BLaER1 treated with 17β-estradiol and CSF1 and Interleukin-3, amounts not matched to agents 10 nM and 100 nM (cell line): ENCODE results near the gene ZNF423.
"Not testable (repeated sequence)": the region's sequence is repeated elsewhere in the genome, so short reads cannot be mapped to it uniquely, and the experiment has no call there.

Experiments
- H3K27ac ChIP-seq, 11 experiments: shearing (Covaris generic); formaldehyde crosslinking; 2 replicates each; pipeline ENCODE4 v1.8.1; 2022
- H3K27me3 ChIP-seq, 11 experiments: shearing (Covaris generic); formaldehyde crosslinking; 2 replicates each; pipeline ENCODE4 v1.8.1; 2022
- H3K36me3 ChIP-seq, 11 experiments: shearing (Covaris generic); formaldehyde crosslinking; 2 replicates each; pipeline ENCODE4 v1.8.1; 2022
- H3K4me1 ChIP-seq, 10 experiments: shearing (Covaris generic); formaldehyde crosslinking; 2 replicates each; pipeline ENCODE4 v1.8.1; 2022
- H3K4me2 ChIP-seq, 11 experiments: shearing (Covaris generic); formaldehyde crosslinking; 2 replicates each; pipeline ENCODE4 v1.8.1; 2022
- H3K4me3 ChIP-seq, 10 experiments: shearing (Covaris generic); formaldehyde crosslinking; 2 replicates each; pipeline ENCODE4 v1.8.1; 2022
- H3K9ac ChIP-seq, 11 experiments: shearing (Covaris generic); formaldehyde crosslinking; 2 replicates each; pipeline ENCODE4 v1.8.1; 2022
- H3K9me3 ChIP-seq, 11 experiments: shearing (Covaris generic); formaldehyde crosslinking; replicated peaks in 1 of 11; 2 replicates each; pipeline ENCODE4 v1.8.1; 2022
- H4K20me1 ChIP-seq, 11 experiments: shearing (Covaris generic); formaldehyde crosslinking; 2 replicates each; pipeline ENCODE4 v1.8.1; 2022
- Cebpa-rat ChIP-seq, 11 experiments: shearing (Covaris generic); IDR thresholded peaks; 2 replicates each; pipeline ENCODE4 v1.8.1; 2022

Gene ZNF423

GRCh38 chr16:49567950-49568349 lies 288.0 kb downstream of the ZNF423 start:
- no peaks in the 10 kb centered on the region for H3K27me3 ChIP-seq
- no peak overlapping the region for H3K9ac ChIP-seq
- no peak overlapping the region for H3K27ac ChIP-seq
- peaks cover 0 to 20% (median 7%) of the 10 kb centered on the region in 10 experiments; a peak in 14 of 20 replicates for H3K4me1 ChIP-seq
- peaks cover 0 to 7% (median 0%) of the 10 kb centered on the region in 11 experiments; a peak in 1 of 22 replicates for H3K9me3 ChIP-seq
- H4K20me1 ChIP-seq, result peaks cover 0 to 11% (median 0%) of the 10 kb centered on the region in 11 experiments; a peak in 3 of 22 replicates
- H3K4me3 ChIP-seq, result no peak overlapping the region
- TF ChIP-seq Cebpa-rat (IDR thresholded peaks at IDR 0.05), result no peak
- H3K36me3 ChIP-seq, result peaks cover 0 to 11% (median 3%) of the 10 kb centered on the region in 11 experiments; a peak in 5 of 22 replicates
- H3K4me2 ChIP-seq, result no peak overlapping the region

- Histone ChIP-seq H4K20me1 (peaks cover 0 to 11% (median 0%) of the 10 kb centered on the region in 11 experiments; a peak in 3 of 22 replicates), H3K27me3 (no peaks in the 10 kb centered on the region), H3K4me2 (no peak overlapping the region), H3K4me1 (peaks cover 0 to 20% (median 7%) of the 10 kb centered on the region in 10 experiments; a peak in 14 of 20 replicates), H3K9me3 (peaks cover 0 to 7% (median 0%) of the 10 kb centered on the region in 11 experiments; a peak in 1 of 22 replicates), H3K9ac (no peak overlapping the region), H3K4me3 (no peak overlapping the region), H3K36me3 (0 out of 22 replicates have a peak, but pooled peaks cover 0 to 4% (median 0%) of the 10 kb centered on the region in 11 experiments), H3K27ac (no peak overlapping the region)
- TF ChIP-seq Cebpa-rat (IDR thresholded peaks at IDR 0.05), result no peak
Measured at GRCh38 chr16:49566432-49566831, 289.5 kb downstream of the ZNF423 start.

DNA sequence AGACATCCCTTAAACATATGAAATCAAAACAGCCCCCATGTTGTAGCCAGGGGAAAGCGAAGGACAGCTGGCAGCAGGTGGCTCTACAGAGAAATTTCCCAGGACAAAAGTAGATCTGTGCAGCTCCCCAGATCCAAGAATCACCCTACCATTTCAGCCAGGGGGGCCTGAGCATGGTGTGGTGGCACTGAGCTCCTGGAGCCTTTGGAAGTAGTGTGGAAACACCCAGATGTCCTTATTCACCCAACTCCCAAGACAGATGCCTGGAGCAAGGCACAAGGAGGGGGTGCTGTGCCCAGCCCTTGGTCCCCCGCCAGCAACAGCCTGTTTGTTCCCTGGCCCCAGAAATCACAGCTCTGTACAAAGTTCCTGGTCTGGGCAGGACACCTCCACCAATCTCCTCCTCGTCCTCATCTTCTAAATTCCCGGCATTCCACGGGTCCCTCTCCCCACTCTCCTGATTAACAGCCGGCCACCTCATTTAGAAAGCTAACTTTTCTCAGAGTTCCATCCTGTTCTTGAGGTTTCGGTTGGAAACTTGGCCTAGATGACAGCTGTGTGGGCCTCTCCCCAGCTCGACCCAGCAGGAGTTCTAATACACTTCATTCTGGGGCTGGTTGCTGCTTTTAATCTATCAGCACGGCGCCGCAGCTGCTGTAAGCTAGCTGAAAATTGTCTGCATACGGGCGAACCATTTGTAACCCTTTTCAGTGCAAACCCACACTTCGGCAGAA lies 291.2 kb downstream of the ZNF423 start:
- no peak for TF ChIP-seq Cebpa-rat (IDR thresholded peaks at IDR 0.05)
- peaks cover 0 to 20% (median 7%) of the 10 kb centered on the region in 10 experiments; a peak in 14 of 20 replicates for H3K4me1 ChIP-seq

GRCh38 chr16:49563666-49564065 lies 292.2 kb downstream of the ZNF423 start:
- Histone ChIP-seq H4K20me1 (peaks cover 0 to 11% (median 0%) of the 10 kb centered on the region in 11 experiments; a peak in 3 of 22 replicates), H3K36me3 (peaks cover 0 to 6% (median 0%) of the 10 kb centered on the region in 11 experiments; a peak in 1 of 22 replicates), H3K4me3 (no peak overlapping the region), H3K9me3 (peaks cover 0 to 7% (median 0%) of the 10 kb centered on the region in 11 experiments; a peak in 1 of 22 replicates), H3K27ac (no peak overlapping the region), H3K4me2 (peak overlapping the region in 6 of 11 experiments; percentile 2 to 48 (median 22); a peak in 8 of 22 replicates), H3K9ac (no peak overlapping the region), H3K4me1 (peaks cover 0 to 22% (median 7%) of the 10 kb centered on the region in 10 experiments; a peak in 14 of 20 replicates), H3K27me3 (no peaks in the 10 kb centered on the region)
- TF ChIP-seq Cebpa-rat (IDR thresholded peaks at IDR 0.05), result no peak

More for the DNA sequence above, 291.2 kb downstream of the ZNF423 start:
- H3K9me3 ChIP-seq, result peaks cover 0 to 7% (median 0%) of the 10 kb centered on the region in 11 experiments; a peak in 1 of 22 replicates
- H3K27ac ChIP-seq, result no peak overlapping the region
- H3K9ac ChIP-seq, result no peak overlapping the region
- H3K27me3 ChIP-seq, result no peaks in the 10 kb centered on the region
- H3K4me3 ChIP-seq, result no peak overlapping the region
- H3K36me3 ChIP-seq, result peaks cover 0 to 6% (median 0%) of the 10 kb centered on the region in 11 experiments; a peak in 1 of 22 replicates
- peak overlapping the region in 2 of 11 experiments; percentile 36 to 48; a peak in 2 of 22 replicates for H3K4me2 ChIP-seq
- H4K20me1 ChIP-seq, result peaks cover 0 to 11% (median 0%) of the 10 kb centered on the region in 11 experiments; a peak in 3 of 22 replicates

DNA sequence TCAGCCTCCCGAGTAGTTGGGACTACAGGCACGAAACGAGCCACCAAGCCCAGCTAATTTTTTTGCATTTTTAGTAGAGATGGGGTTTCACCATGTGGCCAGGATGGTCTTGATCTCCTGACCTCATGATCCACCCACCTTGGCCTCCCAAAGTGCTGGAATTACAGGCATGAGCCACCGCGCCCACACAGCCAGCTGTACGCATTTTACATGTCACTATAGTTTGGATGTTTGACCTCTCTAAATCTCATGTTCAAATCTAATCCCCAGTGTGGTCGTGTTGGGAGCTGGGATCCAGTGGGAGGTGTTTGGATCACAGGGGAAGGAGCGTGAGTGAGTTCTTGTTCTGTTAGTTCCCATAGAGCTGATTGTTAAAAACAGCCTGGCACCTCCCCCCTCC lies 293.0 kb downstream of the ZNF423 start:
- not testable (repeated sequence) for H3K9ac ChIP-seq, H3K27ac ChIP-seq, H3K27me3 ChIP-seq, H3K36me3 ChIP-seq, H3K4me3 ChIP-seq, H3K4me2 ChIP-seq, H3K9me3 ChIP-seq
- Histone ChIP-seq H3K4me1 (peaks cover 0 to 29% (median 11%) of the 10 kb centered on the region in 10 experiments; a peak in 15 of 20 replicates), H4K20me1 (peaks cover 0 to 11% (median 0%) of the 10 kb centered on the region in 11 experiments; a peak in 4 of 22 replicates)

- TF ChIP-seq Cebpa-rat (IDR thresholded peaks at IDR 0.05), result no peak
- H3K4me1 ChIP-seq, result peaks cover 4 to 36% (median 18%) of the 10 kb centered on the region in 10 experiments; a peak in 18 of 20 replicates
- H4K20me1 ChIP-seq, result peaks cover 0 to 11% (median 0%) of the 10 kb centered on the region in 11 experiments; a peak in 3 of 22 replicates
- no peak overlapping the region for H3K27ac ChIP-seq
- H3K4me2 ChIP-seq, result no peak overlapping the region
- no peaks in the 10 kb centered on the region for H3K9me3 ChIP-seq
- no peak overlapping the region for H3K9ac ChIP-seq
- no peak overlapping the region for H3K4me3 ChIP-seq
- no peaks in the 10 kb centered on the region for H3K27me3 ChIP-seq
- H3K36me3 ChIP-seq, result peaks cover 0 to 6% (median 0%) of the 10 kb centered on the region in 11 experiments; a peak in 1 of 22 replicates
Measured at GRCh38 chr16:49562228-49562627, 293.7 kb downstream of the ZNF423 start.

DNA sequence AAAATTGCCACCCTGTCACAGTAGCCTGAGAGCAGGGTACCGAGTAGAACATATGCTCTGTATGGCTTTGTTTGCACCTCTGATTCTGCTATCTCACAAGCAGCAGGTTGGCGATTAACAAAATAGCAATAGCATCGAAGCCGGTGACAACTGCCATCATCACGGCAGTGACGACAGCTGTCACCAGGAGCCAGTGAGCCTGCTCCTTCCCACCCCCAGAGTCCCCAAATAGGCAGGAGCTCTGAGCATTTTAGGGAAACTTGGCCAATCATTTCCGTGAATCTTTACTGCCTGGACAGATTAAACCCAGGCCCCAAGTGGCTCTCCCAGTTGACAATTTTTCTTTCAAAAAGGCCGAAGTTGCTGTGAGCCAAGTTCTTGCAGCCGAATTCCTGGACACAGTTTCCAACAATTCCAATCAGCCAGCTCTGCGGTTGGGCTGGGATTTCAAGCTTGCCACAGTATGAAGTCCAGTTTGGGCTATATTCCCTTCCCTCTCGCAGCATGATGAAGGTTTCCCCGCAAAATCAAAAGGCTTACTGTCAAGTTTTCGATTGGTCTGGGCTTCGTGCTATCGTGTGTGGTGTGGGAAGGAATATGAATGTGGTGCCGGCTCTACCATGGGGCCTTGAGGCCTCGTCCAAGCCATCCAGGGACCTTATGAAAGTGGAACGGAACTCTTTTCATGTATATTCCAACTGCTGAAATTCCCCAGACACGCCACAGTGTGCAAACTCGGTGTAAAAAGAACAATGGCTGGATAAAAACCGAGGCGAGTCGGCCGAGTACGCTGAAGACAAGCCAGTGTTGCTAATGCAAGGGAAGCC lies 295.7 kb downstream of the ZNF423 start:
- Histone ChIP-seq H3K27ac (no peak overlapping the region), H3K4me1 (peaks cover 11 to 49% (median 30%) of the 10 kb centered on the region in 10 experiments; a peak in 19 of 20 replicates), H3K27me3 (no peaks in the 10 kb centered on the region), H3K4me2 (no peak overlapping the region), H3K9ac (no peak overlapping the region), H3K4me3 (no peak overlapping the region), H3K9me3 (no peaks in the 10 kb centered on the region), H3K36me3 (peaks cover 0 to 6% (median 0%) of the 10 kb centered on the region in 11 experiments; a peak in 1 of 22 replicates), H4K20me1 (peaks cover 0 to 7% (median 0%) of the 10 kb centered on the region in 11 experiments; a peak in 3 of 22 replicates)
- TF ChIP-seq Cebpa-rat (IDR thresholded peaks at IDR 0.05), result no peak

DNA sequence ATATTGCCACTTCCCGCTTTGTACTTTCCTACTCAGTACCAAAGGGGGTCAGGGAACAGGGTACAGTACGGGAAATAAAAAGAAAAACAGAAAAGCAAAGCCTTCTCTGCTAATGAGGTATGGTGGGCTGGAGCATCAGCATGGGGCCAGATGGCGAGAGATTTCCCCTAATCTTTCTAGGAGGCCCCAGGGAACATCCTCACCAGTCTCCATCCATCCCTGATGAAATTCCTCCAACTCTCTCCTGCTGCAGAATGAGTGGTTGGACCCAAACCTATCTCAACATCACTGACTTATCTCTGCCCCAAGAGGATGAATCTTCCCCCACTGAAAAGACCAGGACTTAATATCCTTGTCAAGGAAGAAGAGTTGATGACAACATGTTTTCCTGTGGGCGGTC lies 296.7 kb downstream of the ZNF423 start:
- no peak overlapping the region for H3K27ac ChIP-seq
- H3K9ac ChIP-seq, result no peak overlapping the region
- H3K4me1 ChIP-seq, result peaks cover 11 to 42% (median 30%) of the 10 kb centered on the region in 10 experiments; a peak in 19 of 20 replicates
- no peak for TF ChIP-seq Cebpa-rat (IDR thresholded peaks at IDR 0.05)
- H3K9me3 ChIP-seq, result no peaks in the 10 kb centered on the region
- peaks cover 0 to 6% (median 0%) of the 10 kb centered on the region in 11 experiments; a peak in 1 of 22 replicates for H3K36me3 ChIP-seq
- no peak overlapping the region for H3K4me3 ChIP-seq
- no peak overlapping the region for H3K4me2 ChIP-seq
- no peaks in the 10 kb centered on the region for H3K27me3 ChIP-seq
- H4K20me1 ChIP-seq, result peaks cover 0 to 7% (median 0%) of the 10 kb centered on the region in 11 experiments; a peak in 3 of 22 replicates
